Measurements from ENCODE around the gene CCND1. TPM values are rescaled to one million over a fixed set of nuclear protein-coding genes. Genes with fewer than 3 reads are reported as not detected.

The CCND1 gene
- total RNA-seq, 1 experiment from 2014 or later = 372 TPM

GRCh38 chr11:69691463-69691862 is 50.5 kb downstream of the CCND1 start:
- H3K4me1 ChIP-seq (ENCODE audit: insufficient read depth, low read length) = no peaks in the 10 kb centered on the region
- no peak overlapping the region for H4K91ac ChIP-seq (ENCODE audit: insufficient read length, low read depth, low read length)
- no peak overlapping the region for H3K56ac ChIP-seq (ENCODE audit: insufficient read length, low read depth, low read length)
- no peak for DNase-seq
- Mint-ChIP-seq H3K9me3 (peaks cover 5 to 11% of the 10 kb centered on the region in 2 experiments; a peak in 4 of 5 replicates), H3K4me3 (no peak overlapping the region), H3K27me3 (ENCODE audit: low read depth) (peaks cover 6% of the 10 kb centered on the region), H3K27ac (peak overlapping the region in 1 of 3 experiments; percentile 44; a peak in 1 of 7 replicates), H3K36me3 (ENCODE audit: insufficient read depth in 1 of 3, low read depth in 3 of 3) (peaks cover 0 to 7% (median 1%) of the 10 kb centered on the region in 3 experiments; a peak in 5 of 7 replicates), H3K4me1 (peaks cover 2 to 5% of the 10 kb centered on the region in 2 experiments; a peak in 3 of 4 replicates)
- no peak overlapping the region for H2BK20ac ChIP-seq (ENCODE audit: low read depth, low read length, poor library complexity, severe bottlenecking)
- H4K5ac ChIP-seq (ENCODE audit: insufficient read length, low read depth, low read length) = no peak overlapping the region
- H2AFZ ChIP-seq (ENCODE audit: low read length) = no peak overlapping the region
- no peaks in the 10 kb centered on the region for H3K9me3 ChIP-seq (ENCODE audit: control insufficient read depth, low read depth, low read length)
- H3K14ac ChIP-seq (ENCODE audit: insufficient read depth, low read length) = no peak overlapping the region
- no peak overlapping the region for H2BK12ac ChIP-seq (ENCODE audit: insufficient read length, low read depth, low read length)
- no peaks in the 10 kb centered on the region for H3K79me2 ChIP-seq (ENCODE audit: insufficient read depth, low read length)
- H3K4ac ChIP-seq (ENCODE audit: low read depth, low read length) = no peak overlapping the region
- no CpG with 5 or more reads among the region's 2 CpGs for WGBS (ENCODE audit: extremely low coverage, insufficient read length, low lambda C conversion rate)
- no peak overlapping the region for H3K4me2 ChIP-seq (ENCODE audit: insufficient read depth, insufficient read length, low read length)
- no peak overlapping the region for H4K8ac ChIP-seq (replicated peaks; ENCODE audit: insufficient read length, low read depth, low read length)
- no peak overlapping the region for H3T11ph ChIP-seq (ENCODE audit: low read length)
- no peak overlapping the region for H3K23ac ChIP-seq (ENCODE audit: insufficient read length, low read depth, low read length)
- H3K27ac ChIP-seq (ENCODE audit: insufficient read length, low read depth, low read length) = no peak overlapping the region
- H2BK5ac ChIP-seq (ENCODE audit: insufficient read length, low read length) = no peak overlapping the region
- H3K23me2 ChIP-seq (ENCODE audit: insufficient read length, low read depth, low read length, poor library complexity, severe bottlenecking) = no peaks in the 10 kb centered on the region
- H3K79me1 ChIP-seq (ENCODE audit: insufficient read depth, low read depth, low read length, poor library complexity, severe bottlenecking) = no peaks in the 10 kb centered on the region
- no peak overlapping the region for H2AK5ac ChIP-seq (ENCODE audit: insufficient read length, low read length)
- no peaks in the 10 kb centered on the region for H3K27me3 ChIP-seq (ENCODE audit: insufficient read depth, low read length)
- H2BK120ac ChIP-seq (ENCODE audit: low read depth, low read length, poor library complexity, severe bottlenecking) = no peak overlapping the region
- no peak overlapping the region for H2BK15ac ChIP-seq (ENCODE audit: low read depth, low read length)
- H3K18ac ChIP-seq (ENCODE audit: insufficient read length, low read depth, low read length) = no peak overlapping the region
- no peaks in the 10 kb centered on the region for H4K20me1 ChIP-seq (ENCODE audit: control insufficient read depth, insufficient read depth, insufficient read length)
- no peak overlapping the region for H3K9ac ChIP-seq (ENCODE audit: extremely low read depth, insufficient read length, low read length)
- TF ChIP-seq CTCF (conservative IDR thresholded peaks at IDR 0.05) = no peak
